DMS79 treated with DMSO at 0.1 percent for 48 hours (cell line): ENCODE results near the gene ACP6.

Experiments used
- DNase-seq: peaks from one replicate; lab custom pipeline; 2025; lab: John Stamatoyannopoulos, UW

Gene ACP6

GRCh38 chr1:147651466-147651865 lies 18.9 kb downstream of the ACP6 start:
- DNase-seq: no peak

GRCh38 chr1:147648933-147649332 lies 21.4 kb downstream of the ACP6 start:
- DNase-seq: no peak

GRCh38 chr1:147647796-147648633 lies 22.3 kb downstream of the ACP6 start:
- no peak for DNase-seq

- DNase-seq: no peak
Observed at GRCh38 chr1:147643974-147644373, 26.4 kb downstream of the ACP6 start.

- DNase-seq: peak; percentile 3
Observed at GRCh38 chr1:147641695-147642592, 28.4 kb downstream of the ACP6 start.

GRCh38 chr1:147641291-147641690 lies 29.0 kb downstream of the ACP6 start:
- peak; percentile 19 for DNase-seq

GRCh38 chr1:147640553-147641165 lies 29.7 kb downstream of the ACP6 start:
- peak; percentile 51 for DNase-seq

GRCh38 chr1:147636314-147636713 lies 34.0 kb downstream of the ACP6 start:
- DNase-seq: no peak

GRCh38 chr1:147635342-147635741 lies 35.0 kb downstream of the ACP6 start:
- no peak for DNase-seq

GRCh38 chr1:147634645-147635044 lies 35.7 kb downstream of the ACP6 start:
- no peak for DNase-seq

- no peak for DNase-seq
Observed at GRCh38 chr1:147633759-147634158, 36.6 kb downstream of the ACP6 start.

- DNase-seq: no peak
Observed at GRCh38 chr1:147631839-147632238, 38.5 kb downstream of the ACP6 start.

- DNase-seq: no peak
Observed at GRCh38 chr1:147630447-147630846, 39.9 kb downstream of the ACP6 start.

GRCh38 chr1:147630022-147630421 lies 40.3 kb downstream of the ACP6 start:
- DNase-seq: no peak

- no peak for DNase-seq
Observed at GRCh38 chr1:147628441-147628840, 41.9 kb downstream of the ACP6 start.

GRCh38 chr1:147627435-147628110 lies 42.8 kb downstream of the ACP6 start:
- no peak for DNase-seq

GRCh38 chr1:147626739-147627138 lies 43.6 kb downstream of the ACP6 start:
- DNase-seq: no peak

GRCh38 chr1:147626291-147626690 lies 44.0 kb downstream of the ACP6 start:
- DNase-seq: no peak

- no peak for DNase-seq
Observed at GRCh38 chr1:147625362-147625995, 44.8 kb downstream of the ACP6 start.

GRCh38 chr1:147624529-147624928 lies 45.8 kb downstream of the ACP6 start:
- DNase-seq: no peak

- DNase-seq: no peak
Observed at GRCh38 chr1:147624011-147624410, 46.3 kb downstream of the ACP6 start.
